Loucy (cell line): ENCODE data around the gene SDK2.

Experiments used
- CTCF ChIP-seq: fragments of 200-600 bp; sonication (generic); conservative IDR thresholded peaks from 2 replicates; pipeline ENCODE4 v1.5.1; 2014; ENCODE audit warnings: mild to moderate bottlenecking, antibody characterized with exemption, low read length
- EZH2phosphoT487 ChIP-seq: fragments of 200-600 bp; IDR thresholded peaks from 2 replicates; pipeline ENCODE4 v1.6.1; 2018; ENCODE audit warnings: antibody characterized with exemption, mild to moderate bottlenecking, moderate library complexity, borderline replicate concordance

DNA sequence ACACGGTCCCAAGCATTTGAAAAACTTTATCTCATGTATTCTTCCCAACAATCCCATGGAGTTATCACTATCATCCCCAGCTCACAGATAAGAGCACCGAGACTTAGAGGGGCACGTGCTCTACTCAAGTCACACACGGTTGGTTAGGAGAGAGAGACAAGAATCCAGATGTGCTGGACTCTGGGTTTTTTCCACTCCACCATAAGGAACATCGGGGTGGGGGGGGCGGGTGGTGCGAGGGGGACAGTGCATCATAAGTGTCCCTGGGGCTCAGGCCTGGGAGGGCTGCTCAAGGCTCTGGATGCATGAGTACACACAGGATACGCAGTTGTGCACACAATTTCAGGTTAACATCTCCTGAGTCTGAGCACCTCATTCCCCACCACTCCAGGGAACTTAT is 339.8 kb downstream of the SDK2 start:
- TF ChIP-seq CTCF: no peak
- no peak for TF ChIP-seq EZH2phosphoT487
